ENCODE measurements around the gene RACGAP1.

RACGAP1 gene

GRCh38 chr12:49953151-49953550, 72.1 kb downstream of the RACGAP1 start:
- no peak for DNase-seq

GRCh38 chr12:49952391-49953055, 72.8 kb downstream of the RACGAP1 start:
- DNase-seq: no peak

- DNase-seq: no peak
Measured at GRCh38 chr12:49951411-49952240, 73.7 kb downstream of the RACGAP1 start.

GRCh38 chr12:49950273-49951251, 74.7 kb downstream of the RACGAP1 start, which contains the start of gene AQP2:
Gene AQP2, plus strand, starts transcription at chr12:49950737. Its CDS starts 94 bp downstream, at chr12:49950831.
- no peak for DNase-seq

GRCh38 chr12:49949866-49950265, 75.4 kb downstream of the RACGAP1 start:
- no peak for DNase-seq

GRCh38 chr12:49948866-49949845, 76.1 kb downstream of the RACGAP1 start:
- no peak for DNase-seq

GRCh38 chr12:49947593-49948226, 77.6 kb downstream of the RACGAP1 start:
- no peak for DNase-seq

GRCh38 chr12:49946497-49946896, 78.8 kb downstream of the RACGAP1 start:
- DNase-seq: no peak

- DNase-seq: no peak
Measured at GRCh38 chr12:49946086-49946485, 79.2 kb downstream of the RACGAP1 start.

GRCh38 chr12:49945394-49946080, 79.8 kb downstream of the RACGAP1 start:
- DNase-seq: peak; percentile 80 to 85

GRCh38 chr12:49944718-49945117, 80.6 kb downstream of the RACGAP1 start:
- DNase-seq: no peak

- no peak for DNase-seq
Measured at GRCh38 chr12:49944046-49944445, 81.2 kb downstream of the RACGAP1 start.

- DNase-seq: no peak
Measured at GRCh38 chr12:49943625-49943960, 81.7 kb downstream of the RACGAP1 start.

GRCh38 chr12:49942921-49943624, 82.2 kb downstream of the RACGAP1 start:
- DNase-seq: no peak

GRCh38 chr12:49942512-49942893, 82.8 kb downstream of the RACGAP1 start:
- DNase-seq: no peak

- no peak for DNase-seq
Measured at GRCh38 chr12:49941556-49942511, 83.5 kb downstream of the RACGAP1 start.

GRCh38 chr12:49939707-49940106, 85.6 kb downstream of the RACGAP1 start:
- DNase-seq: no peak

GRCh38 chr12:49939307-49939706, 86.0 kb downstream of the RACGAP1 start:
- DNase-seq: no peak
